B cell (primary cell): Measurements from ENCODE around the gene SLPI. TPM values are rescaled to one million over a fixed set of nuclear protein-coding genes. Genes with fewer than 3 reads are reported as not detected.

Experiments used
- ATAC-seq: fragments of 200-7000 bp; cut with Tn5 transposase; one replicate; pipeline ENCODE4 v1.10.0; 2021; ENCODE audit warnings: low read depth, mild to moderate bottlenecking, moderate number of reproducible peaks, moderate library complexity
- CTCF ChIA-PET: fragments of 350-600 bp; sonication (Branson Sonifier 250); formaldehyde crosslinking; loops from one replicate; lab custom pipeline; 2021; ENCODE audit warnings: antibody characterized with exemption, inconsistent platforms; lab: Charles Lee
- POLR2A ChIA-PET: fragments of 350-600 bp; sonication (Branson Sonifier 250); formaldehyde crosslinking; loops from one replicate; lab custom pipeline; 2021; ENCODE audit warnings: antibody characterized with exemption; lab: Charles Lee
- DNase-seq: peaks from one replicate; pipeline ENCODE4 v3.0.0; 2013
- H2AFZ ChIP-seq: 2 replicates; pipeline ENCODE4 v1.6.1; 2012; ENCODE audit warnings: mild to moderate bottlenecking, low read depth, low read length; ENCODE audit not compliant: insufficient read depth, poor library complexity, severe bottlenecking
- H3K27ac ChIP-seq, 2 donors: 1 replicate in 1 of 2; 2 replicates in 1 of 2; pipeline ENCODE4 v1.5.1; 2012 to 2013; ENCODE audit warnings: low read length in 2 of 2, mild to moderate bottlenecking in 2 of 2, moderate library complexity in 1 of 2
- H3K27me3 ChIP-seq, 4 experiments: fragments of 200-600 bp in 1 of 4; sonication (generic) in 1 of 4; replicated peaks in 1 of 4; 1 replicate in 2 of 4; 2 replicates in 2 of 4; pipeline versions ENCODE4 v1.6.1 to v1.7.0; 2013 to 2016; ENCODE audit warnings: low read length in 3 of 4, mild to moderate bottlenecking in 2 of 4, mixed read lengths in 1 of 4, moderate library complexity in 1 of 4; ENCODE audit not compliant: insufficient read depth in 4 of 4, control insufficient read depth in 3 of 4; ENCODE audit errors: control extremely low read depth in 1 of 4
- H3K36me3 ChIP-seq, 2 experiments: replicated peaks in 1 of 2; 1 replicate in 1 of 2; 2 replicates in 1 of 2; pipeline versions ENCODE4 v1.6.1 to v1.7.1; 2013; ENCODE audit warnings: low read length in 1 of 2; ENCODE audit not compliant: insufficient read depth in 2 of 2, control insufficient read depth in 1 of 2; ENCODE audit errors: control extremely low read depth in 1 of 2, extremely low read depth in 1 of 2
- H3K4me1 ChIP-seq, 2 donors: fragments of 200-600 bp in 1 of 2; sonication (generic) in 1 of 2; 1 replicate in 1 of 2; 2 replicates in 1 of 2; pipeline versions ENCODE4 v1.5.1 to v1.6.1; 2013 to 2017; ENCODE audit warnings: low read length in 2 of 2; ENCODE audit not compliant: control insufficient read depth in 2 of 2, insufficient read depth in 2 of 2
- H3K4me2 ChIP-seq: replicated peaks from 2 replicates; pipeline ENCODE3; 2012; ENCODE audit warnings: mild to moderate bottlenecking, low read depth, low read length; ENCODE audit not compliant: poor library complexity, severe bottlenecking
- H3K4me3 ChIP-seq, 5 experiments: fragments of 200-600 bp in 1 of 5; sonication (generic) in 1 of 5; 1 replicate in 3 of 5; 2 replicates in 2 of 5; pipeline versions ENCODE4 v1.5.1 to v1.7.0; 2011 to 2016; ENCODE audit warnings: low read length in 4 of 5, mild to moderate bottlenecking in 4 of 5, low read depth in 2 of 5, control low read depth in 1 of 5, moderate library complexity in 1 of 5; ENCODE audit not compliant: insufficient read depth in 1 of 5; ENCODE audit errors: control extremely low read depth in 1 of 5, extremely low read depth in 1 of 5
- H3K79me2 ChIP-seq: fragments of 200-600 bp; sonication (generic); one replicate; pipeline ENCODE4 v1.6.0; 2016; ENCODE audit warnings: low read length; ENCODE audit not compliant: control insufficient read depth, insufficient read depth
- H3K9ac ChIP-seq: fragments of 200-600 bp; sonication (generic); 2 replicates; pipeline ENCODE4 v1.6.1; 2017; ENCODE audit warnings: mild to moderate bottlenecking, low read length, moderate library complexity
- H3K9me3 ChIP-seq, 3 donors: one replicate each; pipeline versions ENCODE4 v1.6.1 to v1.7.1; 2013; ENCODE audit warnings: low read length in 2 of 3; ENCODE audit not compliant: control insufficient read depth in 2 of 3, insufficient read depth in 1 of 3; ENCODE audit errors: control extremely low read depth in 1 of 3
- H4K20me1 ChIP-seq: 2 replicates; pipeline ENCODE4 v1.6.0; 2012; ENCODE audit warnings: mild to moderate bottlenecking, low read length; ENCODE audit not compliant: insufficient read depth, control insufficient read depth, poor library complexity, severe bottlenecking
- H3K27ac Mint-ChIP-seq: one replicate; pipeline ENCODE4 v1.8.0; 2021; ENCODE audit warnings: mixed read lengths
- H3K27me3 Mint-ChIP-seq: one replicate; pipeline ENCODE4 v1.8.0; 2021; ENCODE audit warnings: mixed read lengths
- H3K4me1 Mint-ChIP-seq: one replicate; pipeline ENCODE4 v1.8.0; 2021; ENCODE audit warnings: mixed read lengths
- H3K4me3 Mint-ChIP-seq: one replicate; pipeline ENCODE4 v1.8.0; 2021; ENCODE audit warnings: mixed read lengths
- H3K9me3 Mint-ChIP-seq: one replicate; pipeline ENCODE4 v1.8.0; 2022; ENCODE audit warnings: mixed read lengths; ENCODE audit not compliant: insufficient read depth
- EZH2 ChIP-seq: IDR thresholded peaks from 2 replicates; pipeline ENCODE4 v1.6.1; 2012; ENCODE audit warnings: borderline replicate concordance, low read depth, mild to moderate bottlenecking, moderate library complexity, low read length; ENCODE audit not compliant: insufficient read depth, poor library complexity, severe bottlenecking
- WGBS: methylation state at CpG from one replicate; pipeline ENCODE4 v1.1.5; 2013; ENCODE audit warnings: missing lambda C conversion rate; ENCODE audit not compliant: insufficient coverage; 5-methylcytosine and 5-hydroxymethylcytosine counted together
- intact Hi-C: fragments of 100-400 bp; cut with micrococcal nuclease; formaldehyde crosslinking; loops from one replicate; pipeline ENCODE4 v1.10.0; 2022
- polyA plus RNA-seq: library from polyadenylated mRNA; depleted of rRNA; stranded (reverse); fragments of >200 nt; gene quantifications from 2 replicates; pipeline ENCODE4 v1.2.3, GENCODE V29; 2012
- total RNA-seq, 2 donors: library from RNA; stranded (reverse); fragments of 120-200 nt in 1 of 2; gene quantifications; 1 replicate in 1 of 2; 2 replicates in 1 of 2; pipeline versions ENCODE4 v1.2.3 to v1.2.4, GENCODE V29; 2013 to 2022
- TF ChIP-seq, protein P1 (sequence below): fragments of 200-600 bp; IDR thresholded peaks from one replicate; pipeline ENCODE4 v1.8.0; 2022; ENCODE audit warnings: antibody characterized with exemption, mild to moderate bottlenecking

SLPI gene
- total and polyA plus RNA-seq, 2 donors (not counting 1 experiment from before 2014, with no cell fraction given): not detected

DNA sequence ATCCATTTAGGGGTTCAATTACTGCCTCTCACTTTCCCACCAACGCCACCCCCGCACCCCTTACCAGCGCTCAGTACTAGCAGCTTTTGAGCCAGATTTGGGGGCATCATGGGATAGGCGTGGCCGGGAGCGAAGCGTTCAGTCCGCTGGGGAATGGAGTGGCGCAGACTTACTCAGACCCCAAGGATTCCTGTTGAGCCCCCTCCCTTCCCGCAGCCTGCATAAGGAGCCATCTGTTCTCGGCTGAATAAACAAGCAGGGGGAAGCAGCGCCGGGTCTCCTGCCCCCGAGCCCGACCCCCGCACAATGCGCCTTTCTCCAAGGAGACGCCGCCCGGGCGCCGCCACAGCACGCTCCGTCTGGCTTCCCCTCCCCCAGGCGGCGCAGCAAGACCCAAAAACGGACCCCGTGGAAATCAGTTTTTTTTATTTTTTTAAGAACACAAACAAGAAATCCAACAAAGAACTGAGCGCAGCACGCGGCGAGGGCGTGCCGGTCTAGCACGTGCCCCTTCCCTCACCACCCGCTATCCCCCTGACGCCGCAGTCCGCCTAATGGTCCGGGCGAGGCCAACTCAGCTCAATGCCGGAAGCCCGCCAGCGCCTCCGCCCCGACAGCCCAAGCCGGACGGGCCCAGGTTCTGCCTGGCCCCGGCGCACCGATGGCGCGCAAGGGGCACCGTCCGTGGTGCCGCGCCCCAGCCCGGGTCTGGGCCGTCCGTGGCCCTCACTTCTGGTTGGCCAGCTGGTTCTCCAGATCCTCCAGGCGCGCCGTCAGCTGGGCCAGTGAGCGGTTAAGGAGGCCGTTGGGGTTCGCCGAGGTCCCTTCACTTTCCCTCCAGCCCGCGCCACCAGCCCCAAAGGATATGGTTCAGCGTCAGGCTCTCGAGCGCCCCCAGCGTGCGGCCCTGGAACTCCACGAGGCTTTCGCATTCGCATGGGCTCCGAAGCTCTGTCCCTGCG lies 39.0 kb upstream of the SLPI start:
- peak overlapping the region; percentile 87 for H3K4me3 Mint-ChIP-seq

More for the DNA sequence above, 39.0 kb upstream of the SLPI start:
- peaks cover 41% of the 10 kb centered on the region for H3K27me3 Mint-ChIP-seq
- H3K9me3 ChIP-seq: peaks cover 0 to 3% (median 2%) of the 10 kb centered on the region in 3 donors
- WGBS: 8% methylated on average over 77 of the region's 79 CpGs
- H3K4me1 ChIP-seq: peaks cover 13 to 21% of the 10 kb centered on the region in 2 donors
- no peaks in the 10 kb centered on the region for H3K79me2 ChIP-seq
- DNase-seq (peak; percentile 85), ATAC-seq (peak; percentile 86)
- CTCF ChIA-PET: interaction anchor here (0.6 to 6.2 kb wide), 48 partner anchors 9 to 608 kb away, joined by 3 to 52 read pairs (median 4); partner anchors contain the start of genes RBPJL and SYS1
- H3K4me2 ChIP-seq: peak overlapping the region; percentile 89
- intact Hi-C loops: loop anchor here (1.0 to 10.0 kb wide), 3 partner anchors 26 to 609 kb away; no protein-coding TSS in a partner anchor
- peak overlapping the region in 4 of 5 experiments; percentile 39 to 65 (median 60) for H3K4me3 ChIP-seq
- no peaks in the 10 kb centered on the region for H4K20me1 ChIP-seq
- H3K9me3 Mint-ChIP-seq: no peaks in the 10 kb centered on the region
- no peak overlapping the region for H3K27ac ChIP-seq
- TF ChIP-seq EZH2: no peak
- TF ChIP-seq, protein P1, sequence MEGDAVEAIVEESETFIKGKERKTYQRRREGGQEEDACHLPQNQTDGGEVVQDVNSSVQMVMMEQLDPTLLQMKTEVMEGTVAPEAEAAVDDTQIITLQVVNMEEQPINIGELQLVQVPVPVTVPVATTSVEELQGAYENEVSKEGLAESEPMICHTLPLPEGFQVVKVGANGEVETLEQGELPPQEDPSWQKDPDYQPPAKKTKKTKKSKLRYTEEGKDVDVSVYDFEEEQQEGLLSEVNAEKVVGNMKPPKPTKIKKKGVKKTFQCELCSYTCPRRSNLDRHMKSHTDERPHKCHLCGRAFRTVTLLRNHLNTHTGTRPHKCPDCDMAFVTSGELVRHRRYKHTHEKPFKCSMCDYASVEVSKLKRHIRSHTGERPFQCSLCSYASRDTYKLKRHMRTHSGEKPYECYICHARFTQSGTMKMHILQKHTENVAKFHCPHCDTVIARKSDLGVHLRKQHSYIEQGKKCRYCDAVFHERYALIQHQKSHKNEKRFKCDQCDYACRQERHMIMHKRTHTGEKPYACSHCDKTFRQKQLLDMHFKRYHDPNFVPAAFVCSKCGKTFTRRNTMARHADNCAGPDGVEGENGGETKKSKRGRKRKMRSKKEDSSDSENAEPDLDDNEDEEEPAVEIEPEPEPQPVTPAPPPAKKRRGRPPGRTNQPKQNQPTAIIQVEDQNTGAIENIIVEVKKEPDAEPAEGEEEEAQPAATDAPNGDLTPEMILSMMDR: peak; percentile 96
- POLR2A ChIA-PET: no interaction called here
- no peak overlapping the region for H3K27ac Mint-ChIP-seq
- peak overlapping the region; percentile 67 for H3K9ac ChIP-seq
- H2AFZ ChIP-seq: peak overlapping the region; percentile 82
- H3K4me1 Mint-ChIP-seq: peaks cover 18% of the 10 kb centered on the region
- H3K27me3 ChIP-seq: peaks cover 0 to 42% (median 20%) of the 10 kb centered on the region in 4 experiments
- H3K36me3 ChIP-seq: no peaks in the 10 kb centered on the region
